ENCODE measurements around the gene CDKL4. TPM values are rescaled to one million over a fixed set of nuclear protein-coding genes. Genes with fewer than 3 reads are reported as not detected.
"Not testable (repeated sequence)": the region's sequence is repeated elsewhere in the genome, so short reads cannot be mapped to it uniquely, and the experiment has no call there.

CDKL4 gene
- total RNA-seq, 8 experiments from 2014 or later: 0.29 to 3.0 (median 1.9) TPM

DNA sequence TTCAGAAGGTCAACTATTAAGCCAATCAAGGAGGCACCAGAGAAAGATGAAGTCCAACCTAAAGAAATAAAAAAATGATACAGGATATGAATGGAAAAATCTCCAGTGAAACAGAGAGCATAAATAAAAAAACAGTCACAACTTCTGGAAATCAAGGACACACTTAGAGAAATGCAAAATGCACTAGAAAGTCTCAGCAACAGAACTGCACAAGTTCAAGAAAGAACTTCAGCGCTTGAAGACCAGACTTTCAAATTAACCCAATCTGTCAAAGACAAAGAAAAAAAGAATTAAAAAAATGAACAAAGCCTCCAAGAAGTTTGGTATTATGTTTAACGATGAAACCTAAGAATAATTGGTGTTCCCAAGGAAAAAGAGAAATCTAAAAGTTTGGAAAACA is 46.8 kb downstream of the CDKL4 start:
- WGBS, 10 experiments: 75 to 100% (median 94%) methylated on average over 1 to 2 of the region's 2 CpGs
- H3K4me3 ChIP-seq; H3K4me1 ChIP-seq (replicated peaks in 1 of 2); ATAC-seq (replicated peaks in 6 of 8); H3K27ac ChIP-seq; in situ Hi-C loops (cut with MboI; ENCODE audit: low pct_unique_long_range_greater_than_20kb in 2 of 9, low sequenced_read_pairs in 9 of 9, unreplicated experiment in 9 of 9): not testable (repeated sequence)

DNA sequence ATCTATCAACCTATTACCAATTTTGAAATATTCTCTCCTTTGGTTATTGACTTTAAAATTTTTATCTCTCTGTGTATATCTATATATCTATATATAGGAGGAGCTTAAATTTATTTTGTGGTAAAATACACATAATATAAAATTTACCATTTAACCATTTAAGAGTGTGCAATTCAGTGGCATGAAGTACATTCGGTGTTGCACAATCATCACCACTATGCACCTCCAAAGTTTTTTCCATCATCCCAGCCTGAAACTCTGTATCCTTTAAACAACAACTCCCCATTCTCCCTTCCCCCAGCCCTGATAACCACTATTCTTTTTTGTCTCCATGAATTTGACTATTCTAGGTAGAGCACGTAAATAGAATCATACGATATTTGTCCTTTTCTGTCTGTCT is 49.1 kb downstream of the CDKL4 start:
- in situ Hi-C loops (cut with MboI; ENCODE audit: low pct_unique_long_range_greater_than_20kb in 2 of 9, low sequenced_read_pairs in 9 of 9, unreplicated experiment in 9 of 9): no loop called here

DNA sequence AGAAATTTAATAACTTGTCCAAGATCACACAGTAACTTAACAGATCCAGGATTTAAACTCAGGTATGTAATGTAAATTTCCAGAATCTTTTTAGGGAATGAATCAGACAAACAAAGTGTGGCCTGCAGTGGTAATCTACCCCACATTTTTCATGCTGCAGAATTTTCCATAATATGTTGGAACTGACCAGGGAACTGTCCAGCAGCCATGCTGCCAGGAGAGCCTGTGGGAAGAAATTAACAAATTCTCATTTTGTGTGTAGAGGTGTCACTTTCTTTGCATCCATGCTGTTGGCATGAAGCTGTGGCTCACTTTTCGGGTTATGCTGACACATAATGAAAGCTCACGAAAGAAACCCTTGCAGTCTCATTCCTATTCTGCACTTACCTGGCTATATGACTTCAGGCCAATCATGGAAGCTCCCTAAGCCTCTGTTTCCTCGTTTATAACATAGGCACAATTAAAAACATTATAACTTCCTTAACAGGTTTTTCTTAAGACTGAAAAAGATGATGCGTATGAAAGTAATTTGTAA is 54.7 kb downstream of the CDKL4 start:
- H3K4me3 ChIP-seq: no peak overlapping the region
- 17 to 100% (median 77%) methylated on average over 1 to 4 of the region's 4 CpGs; no CpG with 5 or more reads in 2 of the 10 experiments for WGBS, 10 experiments
- H3K27ac ChIP-seq: no peak overlapping the region
- peak in 2 of 8 experiments; percentile 22 to 39 for ATAC-seq (replicated peaks in 6 of 8)
- in situ Hi-C loops (cut with MboI; ENCODE audit: low pct_unique_long_range_greater_than_20kb in 2 of 9, low sequenced_read_pairs in 9 of 9, unreplicated experiment in 9 of 9): no loop called here
- no peaks in the 10 kb centered on the region for H3K4me1 ChIP-seq (replicated peaks in 1 of 2)

More for the DNA sequence above, 49.1 kb downstream of the CDKL4 start:
- 83 to 100% (median 100%) methylated on average over 1 to 3 of the region's 3 CpGs; no CpG with 5 or more reads in 2 of the 10 experiments for WGBS, 10 experiments
- Histone ChIP-seq H3K4me1 (replicated peaks in 1 of 2) (no peaks in the 10 kb centered on the region), H3K4me3 (no peak overlapping the region), H3K27ac (no peak overlapping the region)
- no peak for ATAC-seq (replicated peaks in 6 of 8)

DNA sequence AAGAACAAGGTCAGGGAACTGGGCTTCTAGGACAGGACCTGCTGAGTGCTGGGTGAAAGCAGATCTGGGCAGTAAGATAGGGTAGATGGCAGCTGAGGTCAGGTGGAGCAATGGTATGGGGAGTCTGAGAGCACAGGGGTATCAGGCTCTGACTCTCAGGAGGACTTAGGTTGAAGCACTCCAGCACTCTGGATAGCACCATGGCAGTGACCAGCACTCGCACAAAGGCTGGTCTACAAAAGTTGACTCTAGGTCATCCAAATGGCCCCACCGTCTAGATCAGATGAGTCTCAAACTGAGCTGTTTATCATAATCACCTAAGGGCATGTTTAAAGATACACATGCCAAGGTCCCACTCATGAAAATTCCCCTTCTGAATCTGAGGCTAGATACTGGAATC is 60.1 kb downstream of the CDKL4 start:
- H3K27ac ChIP-seq: no peak overlapping the region
- H3K4me1 ChIP-seq (replicated peaks in 1 of 2): no peaks in the 10 kb centered on the region
- 72 to 100% (median 96%) methylated on average over 1 to 2 of the region's 2 CpGs; no CpG with 5 or more reads in 6 of the 10 experiments for WGBS, 10 experiments
- H3K4me3 ChIP-seq: no peak overlapping the region
- in situ Hi-C loops (cut with MboI; ENCODE audit: low pct_unique_long_range_greater_than_20kb in 2 of 9, low sequenced_read_pairs in 9 of 9, unreplicated experiment in 9 of 9): no loop called here
- ATAC-seq (replicated peaks in 6 of 8): no peak

- in situ Hi-C loops (cut with MboI; ENCODE audit: low pct_unique_long_range_greater_than_20kb in 2 of 9, low sequenced_read_pairs in 9 of 9, unreplicated experiment in 9 of 9): no loop called here
- WGBS, 10 experiments: 81 to 100% (median 89%) methylated on average over 1 to 2 of the region's 2 CpGs; no CpG with 5 or more reads in 6 of the 10 experiments
- ATAC-seq (replicated peaks in 6 of 8): no peak
- H3K27ac ChIP-seq: no peak overlapping the region
- no peak overlapping the region for H3K4me3 ChIP-seq
- H3K4me1 ChIP-seq (replicated peaks in 1 of 2): no peaks in the 10 kb centered on the region
These were observed 62.5 kb downstream of the CDKL4 start for GRCh38 chr2:39181297-39181696.

DNA sequence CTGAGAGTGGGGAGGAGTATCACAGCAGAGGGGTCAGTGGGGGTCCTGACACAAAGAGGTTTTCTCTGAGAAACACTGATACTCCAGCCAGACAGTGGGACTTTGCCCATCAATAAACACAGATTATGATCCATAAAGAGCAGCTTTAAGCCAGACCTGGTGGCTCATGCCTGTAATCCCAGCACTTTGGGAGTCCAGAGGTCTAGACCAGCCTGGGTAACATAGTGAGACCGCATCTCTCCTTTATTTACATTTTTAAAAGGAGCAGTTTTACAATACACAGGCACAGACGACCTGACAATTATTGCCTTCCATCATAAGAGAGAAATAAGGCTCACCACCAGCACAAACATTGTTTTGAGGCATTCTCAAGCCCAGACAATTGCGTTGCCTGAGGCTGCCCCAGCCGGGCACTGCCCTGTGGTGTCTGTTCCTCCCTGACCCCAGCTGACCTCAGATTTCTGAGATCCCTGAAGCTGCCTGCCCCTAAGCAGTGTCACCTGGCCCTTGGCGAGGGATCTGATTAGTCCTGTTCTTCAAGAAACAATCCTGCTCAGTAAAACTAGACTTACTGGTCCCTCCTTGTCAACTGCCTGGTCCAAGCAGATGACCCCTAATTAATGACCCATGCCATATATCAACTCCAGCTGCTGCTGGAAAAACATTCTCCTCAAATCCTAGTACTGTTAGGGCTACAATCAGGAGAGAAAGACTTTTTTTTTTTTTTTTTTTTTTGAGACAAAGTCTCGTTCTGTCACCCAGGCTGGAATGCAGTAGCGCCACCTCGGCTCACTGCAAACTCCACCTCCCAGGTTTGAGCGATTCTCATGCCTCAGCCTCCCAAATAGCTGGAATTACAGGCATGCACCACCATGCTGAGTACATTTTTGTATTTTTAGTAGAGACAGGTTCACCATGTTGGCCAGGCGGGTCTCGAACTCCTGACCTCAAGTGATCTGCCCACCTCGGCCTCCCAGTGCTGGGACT is 63.5 kb downstream of the CDKL4 start:
- Histone ChIP-seq H3K4me1 (replicated peaks in 1 of 2) (peaks cover 0 to 4% of the 10 kb centered on the region in 2 donors), H3K4me3 (no peak overlapping the region), H3K27ac (no peak overlapping the region)
- WGBS, 10 experiments: 55 to 98% (median 78%) methylated on average over 2 to 8 of the region's 12 CpGs; no CpG with 5 or more reads in 1 of the 10 experiments
- ATAC-seq (replicated peaks in 6 of 8): no peak
- in situ Hi-C loops (cut with MboI; ENCODE audit: low pct_unique_long_range_greater_than_20kb in 2 of 9, low sequenced_read_pairs in 9 of 9, unreplicated experiment in 9 of 9): no loop called here

- H3K4me3 ChIP-seq: no peak overlapping the region
- in situ Hi-C loops (cut with MboI; ENCODE audit: low pct_unique_long_range_greater_than_20kb in 2 of 9, low sequenced_read_pairs in 9 of 9, unreplicated experiment in 9 of 9): no loop called here
- peaks cover 0 to 9% of the 10 kb centered on the region in 2 donors for H3K4me1 ChIP-seq (replicated peaks in 1 of 2)
- H3K27ac ChIP-seq: no peak overlapping the region
- ATAC-seq (replicated peaks in 6 of 8): no peak
- 39 to 100% (median 93%) methylated on average over 1 to 4 of the region's 4 CpGs; no CpG with 5 or more reads in 1 of the 10 experiments for WGBS, 10 experiments
These were observed 65.0 kb downstream of the CDKL4 start for GRCh38 chr2:39178756-39179155.

DNA sequence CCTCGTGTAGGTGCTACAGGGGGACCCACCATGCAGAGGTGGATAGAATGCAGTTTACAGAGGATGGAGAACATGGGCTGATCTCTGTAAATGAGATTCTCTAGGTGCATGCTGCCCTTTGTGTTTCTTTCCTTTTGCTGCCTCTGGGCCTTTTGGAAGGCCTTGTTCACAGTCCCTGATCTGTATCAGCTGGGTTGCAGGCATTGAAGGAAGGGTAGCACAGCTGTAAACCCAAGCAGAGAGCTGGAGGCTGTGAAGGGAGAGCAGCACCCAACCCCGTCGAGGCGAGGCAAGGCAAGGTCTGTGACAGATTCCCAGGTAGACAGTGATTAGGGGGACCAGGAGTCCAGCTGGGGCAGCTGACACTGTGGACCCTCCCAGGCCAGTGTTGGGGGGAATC is 66.8 kb downstream of the CDKL4 start:
- no peak for ATAC-seq (replicated peaks in 6 of 8)
- WGBS, 10 experiments: 78 to 100% (median 93%) methylated on average over 1 to 4 of the region's 4 CpGs; no CpG with 5 or more reads in 7 of the 10 experiments
- in situ Hi-C loops (cut with MboI; ENCODE audit: low pct_unique_long_range_greater_than_20kb in 2 of 9, low sequenced_read_pairs in 9 of 9, unreplicated experiment in 9 of 9): no loop called here

GRCh38 chr2:39175026-39175812 is 68.6 kb downstream of the CDKL4 start:
- ATAC-seq (replicated peaks in 6 of 8): peak in 6 of 8 experiments; percentile 14 to 83 (median 53)
- Histone ChIP-seq H3K27ac (no peak overlapping the region), H3K4me3 (no peak overlapping the region), H3K4me1 (replicated peaks in 1 of 2) (peaks cover 4 to 9% of the 10 kb centered on the region in 2 donors)
- in situ Hi-C loops (cut with MboI; ENCODE audit: low pct_unique_long_range_greater_than_20kb in 2 of 9, low sequenced_read_pairs in 9 of 9, unreplicated experiment in 9 of 9): no loop called here
- WGBS, 10 experiments: 6 to 100% (median 75%) methylated on average over 1 to 5 of the region's 5 CpGs

More for the DNA sequence above, 66.8 kb downstream of the CDKL4 start:
- no peak overlapping the region for H3K27ac ChIP-seq
- peaks cover 4 to 9% of the 10 kb centered on the region in 2 donors for H3K4me1 ChIP-seq (replicated peaks in 1 of 2)
- H3K4me3 ChIP-seq: no peak overlapping the region

GRCh38 chr2:39174022-39174421 is 69.7 kb downstream of the CDKL4 start:
- peaks cover 4 to 9% of the 10 kb centered on the region in 2 donors for H3K4me1 ChIP-seq (replicated peaks in 1 of 2)
- ATAC-seq (replicated peaks in 6 of 8): no peak
- 50 to 100% (median 87%) methylated on average over 1 to 4 of the region's 8 CpGs; no CpG with 5 or more reads in 2 of the 10 experiments for WGBS, 10 experiments
- H3K4me3 ChIP-seq: no peak overlapping the region
- no peak overlapping the region for H3K27ac ChIP-seq
- in situ Hi-C loops (cut with MboI; ENCODE audit: low pct_unique_long_range_greater_than_20kb in 2 of 9, low sequenced_read_pairs in 9 of 9, unreplicated experiment in 9 of 9): no loop called here

DNA sequence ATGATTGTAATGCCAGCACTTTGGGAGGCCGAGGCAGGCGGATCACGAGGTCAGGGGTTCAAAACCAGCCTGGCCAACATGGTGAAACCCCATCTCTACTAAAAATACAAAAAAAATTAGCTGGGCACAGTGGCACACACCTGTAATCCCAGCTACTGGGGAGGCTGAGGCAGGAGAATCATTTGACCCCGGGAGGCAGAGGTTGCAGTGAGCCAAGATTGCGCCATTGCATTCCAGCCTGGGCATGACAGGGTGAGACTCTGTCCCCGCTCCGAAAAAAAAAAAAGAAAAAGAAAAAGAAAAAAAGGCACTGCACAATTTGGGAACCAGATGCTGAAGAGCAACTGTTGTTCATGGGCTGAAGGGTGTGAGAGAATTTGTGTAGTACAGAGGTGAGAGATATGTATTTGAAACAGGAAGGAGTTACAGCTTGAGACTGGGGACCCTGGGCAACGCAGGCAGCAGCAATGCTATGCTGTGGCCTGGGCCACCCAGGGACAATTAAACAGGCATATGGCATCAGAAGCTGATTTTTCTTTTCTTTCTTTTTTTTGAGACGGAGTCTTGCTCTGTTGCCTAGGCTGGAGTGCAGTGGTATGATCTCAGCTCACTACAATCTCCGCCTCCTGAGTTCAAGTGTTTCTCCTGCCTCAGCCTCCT is 71.6 kb downstream of the CDKL4 start:
- H3K4me1 ChIP-seq (replicated peaks in 1 of 2); in situ Hi-C loops (cut with MboI; ENCODE audit: low pct_unique_long_range_greater_than_20kb in 2 of 9, low sequenced_read_pairs in 9 of 9, unreplicated experiment in 9 of 9); H3K4me3 ChIP-seq; H3K27ac ChIP-seq: not testable (repeated sequence)
- WGBS, 10 experiments: 30 to 94% (median 88%) methylated on average over 1 to 9 of the region's 10 CpGs; no CpG with 5 or more reads in 1 of the 10 experiments
- peak in 3 of 8 experiments; percentile 49 to 98 (median 65) for ATAC-seq (replicated peaks in 6 of 8)

DNA sequence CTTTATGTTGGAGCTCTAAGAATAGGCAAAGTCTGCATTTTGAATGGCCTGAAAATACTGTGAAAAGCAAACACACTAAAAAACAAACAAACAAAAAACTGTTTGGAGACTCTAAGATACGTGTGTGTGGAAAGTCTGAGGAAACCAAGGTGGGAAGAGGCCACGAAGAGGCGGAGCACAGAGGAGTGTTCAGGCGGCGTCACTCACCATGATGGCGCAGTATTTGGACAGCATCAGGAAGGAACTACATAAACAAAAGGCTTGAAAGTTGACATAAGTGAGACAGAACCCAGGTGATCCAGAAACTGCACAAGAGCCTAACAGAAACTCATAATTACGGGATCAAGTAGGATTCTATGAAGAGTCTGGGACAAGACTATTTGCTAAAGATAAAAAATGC is 72.1 kb downstream of the CDKL4 start:
- ATAC-seq (replicated peaks in 6 of 8): no peak
- in situ Hi-C loops (cut with MboI; ENCODE audit: low pct_unique_long_range_greater_than_20kb in 2 of 9, low sequenced_read_pairs in 9 of 9, unreplicated experiment in 9 of 9): no loop called here

More for the DNA sequence above, 72.1 kb downstream of the CDKL4 start:
- Histone ChIP-seq H3K4me1 (replicated peaks in 1 of 2) (peaks cover 4 to 9% of the 10 kb centered on the region in 2 donors), H3K27ac (no peak overlapping the region), H3K4me3 (no peak overlapping the region)
- WGBS, 10 experiments: 78 to 100% (median 94%) methylated on average over 1 to 7 of the region's 7 CpGs; no CpG with 5 or more reads in 2 of the 10 experiments
